NCI-H748 treated with DMSO at 0.1 percent for 48 hours (cell line): ENCODE data around the gene RASGRF1.
"Not testable (repeated sequence)": the region's sequence is repeated elsewhere in the genome, so short reads cannot be mapped to it uniquely, and the experiment has no call there.

ENCODE experiments used
- DNase-seq: peaks from one replicate; lab custom pipeline; 2025; lab: John Stamatoyannopoulos, UW

RASGRF1 gene

GRCh38 chr15:79090487-79091203 lies at the start of gene RASGRF1:
RASGRF1 (minus strand) TSS chr15:79090780; CDS start chr15:79090498, 282 bp downstream.
- DNase-seq: no peak

- DNase-seq: no peak
These were observed 46.0 kb upstream of the RASGRF1 start for GRCh38 chr15:79136434-79137046.

- DNase-seq: no peak
These were observed 42.7 kb upstream of the RASGRF1 start for GRCh38 chr15:79133309-79133708.

- DNase-seq: no peak
These were observed 42.2 kb upstream of the RASGRF1 start for GRCh38 chr15:79132770-79133169.

- DNase-seq: no peak
These were observed 41.8 kb upstream of the RASGRF1 start for GRCh38 chr15:79132361-79132760.

- no peak for DNase-seq
These were observed 40.1 kb upstream of the RASGRF1 start for GRCh38 chr15:79130535-79131130.

- no peak for DNase-seq
These were observed 38.7 kb upstream of the RASGRF1 start for GRCh38 chr15:79129235-79129634.

- no peak for DNase-seq
These were observed 38.0 kb upstream of the RASGRF1 start for GRCh38 chr15:79128556-79128955.

- DNase-seq: no peak
These were observed 33.8 kb upstream of the RASGRF1 start for GRCh38 chr15:79124388-79124787.

GRCh38 chr15:79122991-79123390 lies 32.4 kb upstream of the RASGRF1 start:
- no peak for DNase-seq

GRCh38 chr15:79122391-79122790 lies 31.8 kb upstream of the RASGRF1 start:
- DNase-seq: no peak

GRCh38 chr15:79121571-79121970 lies 31.0 kb upstream of the RASGRF1 start:
- DNase-seq: no peak

- DNase-seq: no peak
These were observed 27.0 kb upstream of the RASGRF1 start for GRCh38 chr15:79117442-79118204.

GRCh38 chr15:79116771-79117170 lies 26.2 kb upstream of the RASGRF1 start:
- DNase-seq: no peak

GRCh38 chr15:79115986-79116665 lies 25.5 kb upstream of the RASGRF1 start:
- no peak for DNase-seq

- DNase-seq: no peak
These were observed 23.3 kb upstream of the RASGRF1 start for GRCh38 chr15:79113831-79114230.

- not testable (repeated sequence) for DNase-seq
These were observed 20.8 kb upstream of the RASGRF1 start for GRCh38 chr15:79111404-79111803.

- no peak for DNase-seq
These were observed 14.6 kb upstream of the RASGRF1 start for GRCh38 chr15:79105141-79105540.

- DNase-seq: no peak
These were observed 12.0 kb upstream of the RASGRF1 start for GRCh38 chr15:79102595-79102994.

GRCh38 chr15:79101866-79102581 lies 11.4 kb upstream of the RASGRF1 start:
- no peak for DNase-seq

GRCh38 chr15:79099692-79100091 lies 9.1 kb upstream of the RASGRF1 start:
- DNase-seq: no peak
